Neural cell (in vitro differentiated cells): ENCODE results near the gene ARL5A. TPM values are rescaled to one million over a fixed set of nuclear protein-coding genes. Genes with fewer than 3 reads are reported as not detected.

ENCODE experiments used
- H2AFZ ChIP-seq: fragments of 200-600, 300-800 bp; sonication (generic), shearing (Covaris generic); 2 replicates; pipeline ENCODE4 v1.6.0; 2014; ENCODE audit warnings: low read depth, mild to moderate bottlenecking, antibody characterized with exemption, low read length, moderate library complexity
- H3F3A ChIP-seq: fragments of 200-600 bp; shearing (Covaris generic); 2 replicates; pipeline ENCODE4 v1.6.1; 2016; ENCODE audit warnings: mild to moderate bottlenecking, moderate library complexity, mixed read lengths, antibody characterized with exemption, low read length; ENCODE audit not compliant: insufficient read depth, poor library complexity, severe bottlenecking
- H3K27ac ChIP-seq: fragments of 200-600, 300-800 bp; sonication (generic), shearing (Covaris generic); 2 replicates; pipeline ENCODE4 v1.5.1; 2014; ENCODE audit warnings: mild to moderate bottlenecking, low read length, moderate library complexity
- H3K27me3 ChIP-seq: fragments of 300-800, 200-600 bp; sonication (generic), shearing (Covaris generic); 2 replicates; pipeline ENCODE4 v1.6.0; 2014; ENCODE audit warnings: mild to moderate bottlenecking, low read depth, low read length, moderate library complexity; ENCODE audit not compliant: insufficient read depth
- H3K36me3 ChIP-seq: fragments of 300-800, 200-600 bp; sonication (generic), shearing (Covaris generic); 2 replicates; pipeline ENCODE4 v1.5.1; 2014; ENCODE audit warnings: mild to moderate bottlenecking, antibody characterized with exemption, low read length, moderate library complexity; ENCODE audit not compliant: insufficient read depth
- H3K4me2 ChIP-seq: fragments of 300-800, 200-600 bp; sonication (generic), shearing (Covaris generic); 2 replicates; pipeline ENCODE4 v1.6.0; 2014; ENCODE audit warnings: mild to moderate bottlenecking, low read length
- H3K4me3 ChIP-seq: fragments of 300-800, 200-600 bp; sonication (generic), shearing (Covaris generic); 2 replicates; pipeline ENCODE4 v1.5.1; 2014; ENCODE audit warnings: mild to moderate bottlenecking, low read length, moderate library complexity
- H3K79me2 ChIP-seq: fragments of 200-600 bp; shearing (Covaris generic); replicated peaks from 2 replicates; pipeline ENCODE4 v1.6.0; 2014; ENCODE audit warnings: mild to moderate bottlenecking, low read length, moderate library complexity; ENCODE audit not compliant: insufficient read depth
- H3K9ac ChIP-seq: fragments of 300-800, 200-600 bp; sonication (generic), shearing (Covaris generic); 2 replicates; pipeline ENCODE4 v1.6.1; 2016; ENCODE audit warnings: mild to moderate bottlenecking, low read length, mixed read lengths
- H3K9me2 ChIP-seq: fragments of 200-600 bp; shearing (Covaris generic); 2 replicates; pipeline ENCODE4 v1.6.1; 2016; ENCODE audit warnings: mild to moderate bottlenecking, low read length, mixed read lengths; ENCODE audit not compliant: insufficient read depth
- H3K9me3 ChIP-seq: fragments of 200-600, 300-800 bp; sonication (generic), shearing (Covaris generic); 2 replicates; pipeline ENCODE4 v1.6.1; 2016; ENCODE audit warnings: mild to moderate bottlenecking, mixed run types, low read length, moderate library complexity, mixed read lengths
- H4K20me1 ChIP-seq: fragments of 200-600 bp; shearing (Covaris generic); 2 replicates; pipeline ENCODE4 v1.6.1; 2016; ENCODE audit warnings: mild to moderate bottlenecking, mixed run types; ENCODE audit not compliant: insufficient read depth
- EP300 ChIP-seq: fragments of 450-650 bp; conservative IDR thresholded peaks from 2 replicates; pipeline ENCODE4 v1.6.1; 2014; ENCODE audit warnings: antibody characterized with exemption, mild to moderate bottlenecking, moderate library complexity; ENCODE audit not compliant: poor library complexity, severe bottlenecking
- EZH2 ChIP-seq: fragments of 200-600, 300-800 bp; shearing (Covaris generic), sonication (generic); IDR thresholded peaks from 2 replicates; pipeline ENCODE4 v1.6.1; 2014; ENCODE audit warnings: antibody characterized with exemption, low read length, borderline replicate concordance, mild to moderate bottlenecking; ENCODE audit not compliant: insufficient read depth, poor library complexity, severe bottlenecking
- MXI1 ChIP-seq: fragments of 450-650 bp; conservative IDR thresholded peaks from 2 replicates; pipeline ENCODE4 v1.6.1; 2014; ENCODE audit warnings: antibody characterized with exemption, mild to moderate bottlenecking; ENCODE audit not compliant: poor library complexity, severe bottlenecking
- RAD21 ChIP-seq: fragments of 450-650 bp; conservative IDR thresholded peaks from 2 replicates; pipeline ENCODE4 v1.6.1; 2014; ENCODE audit warnings: antibody characterized with exemption, mild to moderate bottlenecking, moderate library complexity
- REST ChIP-seq: IDR thresholded peaks from 2 replicates; pipeline ENCODE4 v1.6.1; 2012; ENCODE audit warnings: borderline replicate concordance
- SMC3 ChIP-seq: fragments of 450-650 bp; conservative IDR thresholded peaks from 2 replicates; pipeline ENCODE4 v1.6.1; 2014; ENCODE audit warnings: antibody characterized with exemption, mild to moderate bottlenecking, moderate library complexity; ENCODE audit not compliant: poor library complexity
- TAF1 ChIP-seq: IDR thresholded peaks from 2 replicates; pipeline ENCODE4 v1.6.1; 2012; ENCODE audit warnings: low read depth
- polyA plus RNA-seq: library from polyadenylated mRNA; depleted of rRNA; stranded (reverse); fragments of >200 nt; gene quantifications from 2 replicates; pipeline ENCODE4 v1.2.3, GENCODE V29; 2014
- TF ChIP-seq, protein P1 (sequence below): fragments of 450-650 bp; IDR thresholded peaks from 2 replicates; pipeline ENCODE4 v1.5.1; 2014; ENCODE audit warnings: antibody characterized with exemption, mild to moderate bottlenecking, moderate library complexity; ENCODE audit not compliant: poor library complexity, severe bottlenecking

Gene ARL5A
- polyA plus RNA-seq, 1 donor from 2014 or later = 48.5 TPM

GRCh38 chr2:151841047-151841424 lies 12.8 kb upstream of the ARL5A start:
- Histone ChIP-seq H4K20me1 (no peaks in the 10 kb centered on the region), H3F3A (no peaks in the 10 kb centered on the region), H3K36me3 (peaks cover 9% of the 10 kb centered on the region), H3K9me3 (no peaks in the 10 kb centered on the region), H3K4me2 (no peak overlapping the region), H3K9ac (no peak overlapping the region), H3K27me3 (no peaks in the 10 kb centered on the region), H2AFZ (no peak overlapping the region), H3K9me2 (no peaks in the 10 kb centered on the region), H3K4me3 (no peak overlapping the region), H3K79me2 (no peaks in the 10 kb centered on the region), H3K27ac (no peak overlapping the region)
- TF ChIP-seq EZH2 (no peak), REST (no peak), RAD21 (no peak), TAF1 (no peak), EP300 (no peak)
- TF ChIP-seq, protein P1, sequence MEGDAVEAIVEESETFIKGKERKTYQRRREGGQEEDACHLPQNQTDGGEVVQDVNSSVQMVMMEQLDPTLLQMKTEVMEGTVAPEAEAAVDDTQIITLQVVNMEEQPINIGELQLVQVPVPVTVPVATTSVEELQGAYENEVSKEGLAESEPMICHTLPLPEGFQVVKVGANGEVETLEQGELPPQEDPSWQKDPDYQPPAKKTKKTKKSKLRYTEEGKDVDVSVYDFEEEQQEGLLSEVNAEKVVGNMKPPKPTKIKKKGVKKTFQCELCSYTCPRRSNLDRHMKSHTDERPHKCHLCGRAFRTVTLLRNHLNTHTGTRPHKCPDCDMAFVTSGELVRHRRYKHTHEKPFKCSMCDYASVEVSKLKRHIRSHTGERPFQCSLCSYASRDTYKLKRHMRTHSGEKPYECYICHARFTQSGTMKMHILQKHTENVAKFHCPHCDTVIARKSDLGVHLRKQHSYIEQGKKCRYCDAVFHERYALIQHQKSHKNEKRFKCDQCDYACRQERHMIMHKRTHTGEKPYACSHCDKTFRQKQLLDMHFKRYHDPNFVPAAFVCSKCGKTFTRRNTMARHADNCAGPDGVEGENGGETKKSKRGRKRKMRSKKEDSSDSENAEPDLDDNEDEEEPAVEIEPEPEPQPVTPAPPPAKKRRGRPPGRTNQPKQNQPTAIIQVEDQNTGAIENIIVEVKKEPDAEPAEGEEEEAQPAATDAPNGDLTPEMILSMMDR = no peak

DNA sequence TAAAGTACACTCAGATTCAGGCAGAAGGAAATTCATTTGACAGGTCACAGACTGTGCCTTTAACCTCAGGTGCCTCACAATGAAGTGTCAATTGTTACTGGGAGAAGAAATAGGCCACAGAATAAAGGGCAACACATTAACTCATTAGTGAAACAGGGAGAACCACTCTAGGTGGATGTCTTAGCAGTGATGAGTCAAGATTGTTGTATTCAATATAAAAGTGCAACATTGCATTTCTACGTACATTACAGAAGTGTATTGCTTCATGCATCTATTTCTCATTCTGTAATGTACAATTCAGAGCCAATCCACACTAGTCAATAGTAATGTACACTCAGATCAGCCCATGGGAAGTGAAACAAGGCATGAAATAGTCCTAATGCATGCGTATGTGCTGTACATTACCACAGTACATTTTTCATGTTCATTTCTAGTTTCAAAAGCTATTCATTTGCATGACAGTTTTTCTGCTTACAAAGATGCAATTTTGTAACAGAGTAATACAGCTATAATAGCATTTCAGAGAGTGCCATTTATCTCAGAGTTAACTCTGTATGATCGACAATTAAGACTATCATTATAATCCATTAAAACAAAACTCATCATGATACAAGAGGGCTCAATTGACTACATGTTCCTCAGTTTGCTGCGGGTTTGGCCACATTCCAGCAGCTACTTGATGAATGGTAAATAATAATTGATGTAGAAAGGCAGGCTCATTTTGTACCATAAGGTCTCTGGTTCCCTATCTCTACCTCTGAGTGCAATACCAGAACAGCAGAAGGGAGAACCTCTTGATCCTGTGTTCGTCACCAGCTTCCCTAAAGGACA lies 12.2 kb upstream of the ARL5A start:
- TF ChIP-seq MXI1 (no peak), SMC3 (no peak)
- H3K36me3 ChIP-seq = peaks cover 9% of the 10 kb centered on the region
- H3K9ac ChIP-seq = no peak overlapping the region
- no peaks in the 10 kb centered on the region for H3F3A ChIP-seq
- H3K9me2 ChIP-seq = no peaks in the 10 kb centered on the region
- no peaks in the 10 kb centered on the region for H3K9me3 ChIP-seq
- H3K27ac ChIP-seq = no peak overlapping the region
- H4K20me1 ChIP-seq = no peaks in the 10 kb centered on the region
- H3K27me3 ChIP-seq = no peaks in the 10 kb centered on the region
- H2AFZ ChIP-seq = no peak overlapping the region
- no peaks in the 10 kb centered on the region for H3K79me2 ChIP-seq
- no peak overlapping the region for H3K4me2 ChIP-seq
- H3K4me3 ChIP-seq = no peak overlapping the region
